Spinal cord (tissue), 10 donors: ENCODE results near the gene ADGRF5. TPM values are rescaled to one million over a fixed set of nuclear protein-coding genes. Genes with fewer than 3 reads are reported as not detected.

Experiments used
- DNase-seq, 6 donors: peaks; one replicate each; pipeline versions ENCODE4 v3.0.0 to v3.0.0-alpha.2; 2013 to 2015; ENCODE audit warnings: low spot score in 6 of 6, low read depth in 4 of 6
- H3K27ac ChIP-seq: one replicate; pipeline ENCODE4 v1.5.1; 2013; ENCODE audit warnings: low read depth, low read length, control low read depth
- H3K27me3 ChIP-seq: one replicate; pipeline ENCODE4 v1.6.1; 2013; ENCODE audit warnings: low read length; ENCODE audit not compliant: control insufficient read depth, insufficient read depth
- H3K36me3 ChIP-seq: one replicate; pipeline ENCODE4 v1.6.1; 2013; ENCODE audit warnings: low read length; ENCODE audit not compliant: control insufficient read depth, insufficient read depth
- H3K4me1 ChIP-seq: one replicate; pipeline ENCODE4 v1.6.1; 2013; ENCODE audit warnings: low read length; ENCODE audit not compliant: control insufficient read depth, insufficient read depth
- H3K4me3 ChIP-seq: one replicate; pipeline ENCODE4 v1.5.1; 2013; ENCODE audit warnings: low read depth, low read length, control low read depth
- H3K9me3 ChIP-seq: one replicate; pipeline ENCODE4 v1.6.1; 2013; ENCODE audit warnings: low read length; ENCODE audit not compliant: control insufficient read depth, insufficient read depth
- WGBS: methylation state at CpG from one replicate; pipeline ENCODE4 v1.1.5; 2013; ENCODE audit warnings: missing lambda C conversion rate; ENCODE audit not compliant: insufficient coverage; 5-methylcytosine and 5-hydroxymethylcytosine counted together
- polyA plus RNA-seq, 2 donors: library from polyadenylated mRNA; unstranded; fragments of 120-200 nt; gene quantifications; one replicate each; pipeline ENCODE4 v1.2.1, GENCODE V29; 2013; ENCODE audit not compliant: insufficient read length in 2 of 2
- total RNA-seq, 2 donors: library from RNA; depleted of rRNA in 1 of 2; stranded (reverse); fragments of 120-200 nt in 1 of 2; fragments of >200 nt in 1 of 2; gene quantifications; one replicate each; pipeline versions ENCODE4 v1.2.3 to v1.2.4, GENCODE V29; 2013 to 2014
- donor health status: healthy.

ADGRF5 gene
- total and polyA plus RNA-seq, 4 donors: 8.7 to 28.2 (median 13.6) TPM

- no peak overlapping the region for H3K27ac ChIP-seq
- WGBS: 95% methylated on average over 4 of the region's 4 CpGs
- no peak overlapping the region for H3K4me3 ChIP-seq
- H3K4me1 ChIP-seq: no peaks in the 10 kb centered on the region
- no peaks in the 10 kb centered on the region for H3K9me3 ChIP-seq
- no peaks in the 10 kb centered on the region for H3K27me3 ChIP-seq
- no peaks in the 10 kb centered on the region for H3K36me3 ChIP-seq
- no peak for DNase-seq
These were observed 22.1 kb downstream of the ADGRF5 start for GRCh38 chr6:46899659-46900058.

- DNase-seq: no peak
- no peaks in the 10 kb centered on the region for H3K9me3 ChIP-seq
- no peak overlapping the region for H3K27ac ChIP-seq
- no peaks in the 10 kb centered on the region for H3K27me3 ChIP-seq
- no peaks in the 10 kb centered on the region for H3K4me1 ChIP-seq
- no peaks in the 10 kb centered on the region for H3K36me3 ChIP-seq
- no peak overlapping the region for H3K4me3 ChIP-seq
- 20% methylated on average over 1 of the region's 2 CpGs for WGBS
These were observed 23.7 kb downstream of the ADGRF5 start for GRCh38 chr6:46898006-46898405.

GRCh38 chr6:46896871-46897270 lies 24.9 kb downstream of the ADGRF5 start:
- no peaks in the 10 kb centered on the region for H3K9me3 ChIP-seq
- no peaks in the 10 kb centered on the region for H3K36me3 ChIP-seq
- no peak for DNase-seq
- no peak overlapping the region for H3K4me3 ChIP-seq
- no peaks in the 10 kb centered on the region for H3K27me3 ChIP-seq
- H3K27ac ChIP-seq: no peak overlapping the region
- no peaks in the 10 kb centered on the region for H3K4me1 ChIP-seq

GRCh38 chr6:46895930-46896329 lies 25.8 kb downstream of the ADGRF5 start:
- Histone ChIP-seq H3K9me3 (no peaks in the 10 kb centered on the region), H3K36me3 (no peaks in the 10 kb centered on the region), H3K4me3 (no peak overlapping the region), H3K27me3 (no peaks in the 10 kb centered on the region), H3K4me1 (no peaks in the 10 kb centered on the region), H3K27ac (no peak overlapping the region)
- no peak for DNase-seq
- 71% methylated on average over 4 of the region's 7 CpGs for WGBS

- H3K27me3 ChIP-seq: no peaks in the 10 kb centered on the region
- H3K4me1 ChIP-seq: no peaks in the 10 kb centered on the region
- no peak for DNase-seq
- no peak overlapping the region for H3K4me3 ChIP-seq
- H3K27ac ChIP-seq: no peak overlapping the region
- H3K9me3 ChIP-seq: no peaks in the 10 kb centered on the region
- H3K36me3 ChIP-seq: no peaks in the 10 kb centered on the region
These were observed 27.3 kb downstream of the ADGRF5 start for GRCh38 chr6:46894433-46894832.

- Histone ChIP-seq H3K27ac (no peak overlapping the region), H3K4me3 (no peak overlapping the region), H3K4me1 (no peaks in the 10 kb centered on the region), H3K9me3 (no peaks in the 10 kb centered on the region), H3K36me3 (no peaks in the 10 kb centered on the region), H3K27me3 (no peaks in the 10 kb centered on the region)
- no peak for DNase-seq
- WGBS: 60% methylated on average over 1 of the region's 1 CpG
These were observed 28.1 kb downstream of the ADGRF5 start for GRCh38 chr6:46893648-46894047.

- Histone ChIP-seq H3K4me3 (no peak overlapping the region), H3K27me3 (no peaks in the 10 kb centered on the region), H3K36me3 (no peaks in the 10 kb centered on the region), H3K9me3 (no peaks in the 10 kb centered on the region), H3K4me1 (no peaks in the 10 kb centered on the region), H3K27ac (no peak overlapping the region)
- no peak for DNase-seq
- 64% methylated on average over 1 of the region's 4 CpGs for WGBS
These were observed 30.4 kb downstream of the ADGRF5 start for GRCh38 chr6:46891252-46891795.

GRCh38 chr6:46888578-46888977 lies 33.2 kb downstream of the ADGRF5 start:
- 91% methylated on average over 4 of the region's 4 CpGs for WGBS
- Histone ChIP-seq H3K4me1 (no peaks in the 10 kb centered on the region), H3K27me3 (no peaks in the 10 kb centered on the region), H3K27ac (no peak overlapping the region), H3K9me3 (no peaks in the 10 kb centered on the region), H3K36me3 (no peaks in the 10 kb centered on the region), H3K4me3 (no peak overlapping the region)
- no peak for DNase-seq

- Histone ChIP-seq H3K27me3 (no peaks in the 10 kb centered on the region), H3K36me3 (no peaks in the 10 kb centered on the region), H3K4me1 (no peaks in the 10 kb centered on the region), H3K27ac (no peak overlapping the region), H3K4me3 (no peak overlapping the region), H3K9me3 (no peaks in the 10 kb centered on the region)
- DNase-seq: no peak
- WGBS: 94% methylated on average over 2 of the region's 3 CpGs
These were observed 33.7 kb downstream of the ADGRF5 start for GRCh38 chr6:46888031-46888430.

GRCh38 chr6:46882645-46883044 lies 39.1 kb downstream of the ADGRF5 start:
- H3K4me1 ChIP-seq: no peaks in the 10 kb centered on the region
- H3K27me3 ChIP-seq: no peaks in the 10 kb centered on the region
- no peaks in the 10 kb centered on the region for H3K9me3 ChIP-seq
- no peaks in the 10 kb centered on the region for H3K36me3 ChIP-seq
- DNase-seq: peak in 1 of 6 donors; percentile 43
- no peak overlapping the region for H3K27ac ChIP-seq
- no peak overlapping the region for H3K4me3 ChIP-seq
- 80% methylated on average over 1 of the region's 2 CpGs for WGBS
